Neuron (in vitro differentiated cells): ENCODE measurements around the gene SCYGR4.

ENCODE experiments used
- H2AFZ ChIP-seq: one replicate; pipeline ENCODE4 v1.6.1; 2013; ENCODE audit warnings: low read depth, mild to moderate bottlenecking, inconsistent platforms, low read length, moderate library complexity
- H3K27me3 ChIP-seq: one replicate; pipeline ENCODE4 v1.6.1; 2013; ENCODE audit warnings: low read length; ENCODE audit not compliant: insufficient read depth
- H3K36me3 ChIP-seq: one replicate; pipeline ENCODE4 v1.6.1; 2013; ENCODE audit warnings: low read length; ENCODE audit not compliant: insufficient read depth
- H3K4me1 ChIP-seq: one replicate; pipeline ENCODE4 v1.6.1; 2013; ENCODE audit warnings: low read length; ENCODE audit not compliant: insufficient read depth
- H3K4me3 ChIP-seq: 2 replicates; pipeline ENCODE4 v1.5.1; 2013; ENCODE audit warnings: mild to moderate bottlenecking, low read length, moderate library complexity
- H3K9me3 ChIP-seq: one replicate; pipeline ENCODE4 v1.6.1; 2013; ENCODE audit warnings: low read length

SCYGR4 gene

DNA sequence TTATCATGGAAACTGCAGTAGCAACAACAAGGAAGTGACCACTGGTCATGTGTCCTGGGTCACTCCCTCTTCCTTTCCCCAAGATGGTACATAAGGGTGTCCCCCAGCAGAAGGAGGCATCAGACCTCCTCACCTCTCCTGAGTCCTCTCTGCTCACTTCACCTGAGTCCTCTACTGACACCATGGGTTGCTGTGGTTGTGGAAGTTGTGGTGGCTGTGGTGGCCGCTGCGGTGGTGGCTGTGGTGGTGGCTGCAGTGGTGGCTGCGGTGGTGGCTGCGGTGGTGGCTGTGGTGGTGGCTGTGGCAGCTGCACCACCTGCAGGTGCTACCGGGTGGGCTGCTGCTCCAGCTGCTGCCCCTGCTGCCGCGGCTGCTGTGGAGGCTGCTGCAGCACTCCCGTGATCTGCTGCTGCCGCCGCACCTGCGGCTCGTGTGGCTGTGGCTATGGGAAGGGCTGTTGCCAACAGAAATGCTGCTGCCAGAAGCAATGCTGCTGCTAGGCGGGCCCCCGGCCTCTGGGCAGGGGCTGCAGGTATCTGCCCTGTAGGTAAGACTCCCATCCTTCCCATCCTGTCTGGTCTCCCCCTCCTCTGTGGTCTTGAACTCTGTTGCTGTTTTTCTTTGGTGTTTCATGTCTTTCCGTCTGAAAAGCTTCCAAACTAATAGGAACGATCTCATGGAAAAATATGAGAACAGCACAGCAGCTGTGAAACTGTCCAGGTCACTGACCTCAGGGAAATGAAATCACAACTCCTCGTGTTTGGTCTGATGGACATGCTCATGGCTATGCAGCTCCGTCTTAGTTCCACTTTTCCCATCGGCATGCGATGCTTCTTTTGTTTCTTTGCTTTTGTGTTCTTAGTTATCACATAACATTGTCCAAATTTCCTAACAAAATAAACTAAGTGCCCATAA lies at the start of gene SCYGR4:
SCYGR4 (plus strand) TSS at position 183 of the 915 bp plus-strand sequence; CDS start at position 183, 0 bp downstream.
- Histone ChIP-seq H3K4me3 (no peak within 1 kb of the TSS), H2AFZ (no peak within 1 kb of the TSS), H3K27me3 (no peaks in the 10 kb centered on the region), H3K4me1 (no peaks in the 10 kb centered on the region), H3K36me3 (no peaks in the 10 kb centered on the region), H3K9me3 (no peaks in the 10 kb centered on the region)

DNA sequence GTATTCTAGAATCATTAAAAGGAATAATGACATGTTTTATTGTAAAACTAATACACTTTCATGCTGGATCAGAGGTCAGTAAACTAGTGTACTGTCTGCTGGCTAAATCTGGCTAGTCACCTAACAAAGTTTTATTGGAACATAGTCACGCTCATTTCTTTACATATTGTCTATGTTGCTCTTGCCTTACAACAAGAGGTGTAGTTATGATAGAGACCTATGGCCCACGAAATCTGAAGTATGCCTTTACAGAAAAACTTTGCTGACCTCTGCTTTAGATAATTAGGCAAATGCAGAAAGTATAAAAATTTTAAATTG lies 48.5 kb upstream of the SCYGR4 start:
- Histone ChIP-seq H2AFZ (no peak overlapping the region), H3K36me3 (no peaks in the 10 kb centered on the region), H3K9me3 (no peaks in the 10 kb centered on the region), H3K27me3 (no peaks in the 10 kb centered on the region), H3K4me3 (no peak overlapping the region), H3K4me1 (no peaks in the 10 kb centered on the region)

GRCh38 chr2:227570615-227571014 lies 46.7 kb upstream of the SCYGR4 start:
- Histone ChIP-seq H3K4me3 (no peak overlapping the region), H2AFZ (no peak overlapping the region), H3K4me1 (no peaks in the 10 kb centered on the region), H3K27me3 (no peaks in the 10 kb centered on the region), H3K9me3 (no peaks in the 10 kb centered on the region), H3K36me3 (no peaks in the 10 kb centered on the region)

GRCh38 chr2:227576110-227576509 lies 41.2 kb upstream of the SCYGR4 start:
- Histone ChIP-seq H3K9me3 (no peaks in the 10 kb centered on the region), H3K4me1 (no peaks in the 10 kb centered on the region), H3K27me3 (no peaks in the 10 kb centered on the region), H2AFZ (no peak overlapping the region), H3K4me3 (no peak overlapping the region), H3K36me3 (no peaks in the 10 kb centered on the region)

DNA sequence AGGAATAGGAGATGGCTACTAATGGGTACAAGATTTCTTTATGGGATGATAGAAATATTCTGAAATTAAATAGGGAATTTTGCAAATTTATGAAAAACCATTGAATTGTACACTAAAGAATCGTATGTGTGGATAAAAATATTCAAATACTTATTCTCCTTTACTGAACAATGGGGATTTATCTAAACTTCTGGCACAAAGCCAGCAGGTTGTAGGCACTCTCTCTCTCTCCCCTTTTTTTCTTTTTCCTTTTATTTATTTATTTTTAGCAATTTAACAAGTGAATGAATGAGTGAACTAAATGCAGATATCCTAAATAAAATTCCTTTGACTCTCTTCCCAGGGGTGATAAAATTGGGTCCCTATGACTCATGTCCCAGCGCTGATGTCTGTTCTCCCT lies 40.5 kb upstream of the SCYGR4 start:
- Histone ChIP-seq H2AFZ (no peak overlapping the region), H3K36me3 (no peaks in the 10 kb centered on the region), H3K27me3 (no peaks in the 10 kb centered on the region), H3K9me3 (no peaks in the 10 kb centered on the region), H3K4me1 (no peaks in the 10 kb centered on the region), H3K4me3 (no peak overlapping the region)

GRCh38 chr2:227577555-227577954 lies 39.7 kb upstream of the SCYGR4 start:
- Histone ChIP-seq H3K9me3 (no peaks in the 10 kb centered on the region), H2AFZ (no peak overlapping the region), H3K4me1 (no peaks in the 10 kb centered on the region), H3K27me3 (no peaks in the 10 kb centered on the region), H3K36me3 (no peaks in the 10 kb centered on the region), H3K4me3 (no peak overlapping the region)

- Histone ChIP-seq H3K9me3 (no peaks in the 10 kb centered on the region), H2AFZ (no peak overlapping the region), H3K4me1 (no peaks in the 10 kb centered on the region), H3K4me3 (no peak overlapping the region), H3K36me3 (no peaks in the 10 kb centered on the region), H3K27me3 (no peaks in the 10 kb centered on the region)
Observed at GRCh38 chr2:227578642-227579041, 38.7 kb upstream of the SCYGR4 start.

GRCh38 chr2:227579791-227580190 lies 37.5 kb upstream of the SCYGR4 start:
- H3K4me1 ChIP-seq = no peaks in the 10 kb centered on the region
- H2AFZ ChIP-seq = no peak overlapping the region
- no peak overlapping the region for H3K4me3 ChIP-seq
- no peaks in the 10 kb centered on the region for H3K9me3 ChIP-seq
- no peaks in the 10 kb centered on the region for H3K27me3 ChIP-seq
- no peaks in the 10 kb centered on the region for H3K36me3 ChIP-seq

- H3K4me3 ChIP-seq = no peak overlapping the region
Observed at GRCh38 chr2:227582369-227582768, 34.9 kb upstream of the SCYGR4 start.

GRCh38 chr2:227592694-227593387 lies 24.5 kb upstream of the SCYGR4 start:
- no peak overlapping the region for H3K4me3 ChIP-seq

More at GRCh38 chr2:227582369-227582768, 34.9 kb upstream of the SCYGR4 start:
- Histone ChIP-seq H3K27me3 (no peaks in the 10 kb centered on the region), H3K4me1 (no peaks in the 10 kb centered on the region), H3K9me3 (no peaks in the 10 kb centered on the region), H2AFZ (no peak overlapping the region), H3K36me3 (no peaks in the 10 kb centered on the region)

DNA sequence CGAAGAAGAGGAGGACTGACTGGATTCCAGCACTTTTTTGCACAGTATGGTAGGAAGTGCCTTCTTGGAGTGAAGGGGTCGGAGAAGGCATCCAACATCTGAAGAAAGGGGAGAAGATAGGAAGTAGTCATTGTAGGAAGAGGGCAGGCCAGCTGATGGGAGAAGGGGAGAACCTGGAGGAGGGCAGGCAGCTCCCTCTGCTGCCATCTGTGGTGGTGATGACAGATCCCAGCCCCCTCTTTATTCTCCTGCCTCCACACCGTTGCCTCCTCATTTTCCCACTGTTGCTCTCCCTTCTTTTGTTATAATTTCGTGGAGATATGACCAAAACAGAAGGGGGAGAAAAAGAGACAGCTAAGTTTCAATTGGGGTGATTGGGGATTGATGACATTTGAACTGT lies 21.5 kb upstream of the SCYGR4 start:
- no peaks in the 10 kb centered on the region for H3K27me3 ChIP-seq
- no peaks in the 10 kb centered on the region for H3K36me3 ChIP-seq
- H2AFZ ChIP-seq = no peak overlapping the region
- H3K9me3 ChIP-seq = no peaks in the 10 kb centered on the region
- no peak overlapping the region for H3K4me3 ChIP-seq
- no peaks in the 10 kb centered on the region for H3K4me1 ChIP-seq

More at GRCh38 chr2:227592694-227593387, 24.5 kb upstream of the SCYGR4 start:
- no peaks in the 10 kb centered on the region for H3K9me3 ChIP-seq
- H3K36me3 ChIP-seq = no peaks in the 10 kb centered on the region
- H3K4me1 ChIP-seq = no peaks in the 10 kb centered on the region
- H2AFZ ChIP-seq = no peak overlapping the region
- H3K27me3 ChIP-seq = no peaks in the 10 kb centered on the region

DNA sequence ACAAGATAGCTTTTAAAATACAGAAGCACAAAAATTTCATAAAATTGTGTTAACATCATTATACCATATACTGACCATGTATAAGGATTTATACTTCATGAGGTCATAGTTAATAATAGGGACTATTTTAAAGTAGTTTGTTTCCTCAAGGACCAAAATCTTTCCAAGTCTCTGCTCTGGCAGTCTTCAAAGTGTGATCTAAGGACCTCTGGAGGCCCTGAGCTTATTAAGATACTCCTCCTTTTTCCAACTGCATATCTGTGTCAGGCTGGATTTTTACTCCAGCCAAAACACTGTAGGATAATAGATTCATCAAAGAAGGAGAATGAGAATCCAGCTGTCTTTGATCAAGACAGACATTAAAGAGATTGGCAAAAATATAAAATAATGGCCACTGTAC lies 20.3 kb upstream of the SCYGR4 start:
- Histone ChIP-seq H3K36me3 (no peaks in the 10 kb centered on the region), H3K4me1 (no peaks in the 10 kb centered on the region), H3K4me3 (no peak overlapping the region), H2AFZ (no peak overlapping the region), H3K27me3 (no peaks in the 10 kb centered on the region), H3K9me3 (no peaks in the 10 kb centered on the region)

DNA sequence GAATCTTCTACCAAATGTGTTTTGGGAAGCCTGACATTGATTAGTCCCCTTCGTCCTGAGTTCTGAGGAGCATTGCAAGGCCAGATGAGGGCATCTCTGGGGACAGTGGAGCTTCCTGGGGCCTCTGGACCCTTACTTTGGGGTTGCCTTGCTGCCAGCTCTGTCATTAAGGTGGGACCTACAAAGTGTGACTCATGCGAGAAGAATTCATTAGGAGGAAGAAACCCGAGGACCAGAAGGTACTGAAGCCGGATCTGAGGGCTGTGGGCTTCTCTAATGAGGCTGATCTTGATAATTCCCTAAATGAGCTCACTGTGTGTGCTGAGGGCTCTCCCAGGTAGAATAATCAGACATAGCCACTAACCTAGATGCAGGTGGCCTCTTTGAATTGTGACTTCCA lies 19.3 kb upstream of the SCYGR4 start:
- Histone ChIP-seq H3K36me3 (no peaks in the 10 kb centered on the region), H3K4me3 (no peak overlapping the region), H3K9me3 (no peaks in the 10 kb centered on the region), H2AFZ (no peak overlapping the region), H3K27me3 (no peaks in the 10 kb centered on the region), H3K4me1 (no peaks in the 10 kb centered on the region)
